Thoracic aorta (tissue), 2 donors: ENCODE measurements around the gene PRR19. TPM values are rescaled to one million over a fixed set of nuclear protein-coding genes. Genes with fewer than 3 reads are reported as not detected.
A peak's percentile ranks its signal among the peaks of the same experiment; 100 is the strongest.

Experiments used
- ATAC-seq: fragments of 150-250 bp; one replicate; pipeline ENCODE4 v1.8.0; 2017; ENCODE audit warnings: low read depth; ENCODE audit not compliant: insufficient number of reproducible peaks, low FRiP score
- DNase-seq: peaks from one replicate; pipeline ENCODE4 v3.0.0-alpha.2; 2020; ENCODE audit warnings: low spot score
- H3K27ac ChIP-seq, 2 donors: fragments of 200-600 bp; sonication (generic); 1 replicate in 1 of 2; 2 replicates in 1 of 2; pipeline ENCODE4 v1.5.1; 2016; ENCODE audit warnings: mild to moderate bottlenecking in 2 of 2, moderate library complexity in 2 of 2
- H3K27me3 ChIP-seq: fragments of 200-600 bp; sonication (generic); replicated peaks from 2 replicates; pipeline ENCODE4 v1.6.0; 2016; ENCODE audit warnings: mild to moderate bottlenecking; ENCODE audit not compliant: insufficient read depth
- H3K36me3 ChIP-seq: fragments of 200-600 bp; sonication (generic); one replicate; pipeline ENCODE4 v1.5.1; 2016
- H3K4me1 ChIP-seq, 2 donors: fragments of 200-600 bp; sonication (generic); 1 replicate in 1 of 2; 2 replicates in 1 of 2; pipeline versions ENCODE4 v1.5.1 to v1.6.0; 2016; ENCODE audit warnings: low read depth in 2 of 2, mild to moderate bottlenecking in 1 of 2; ENCODE audit not compliant: control insufficient read depth in 1 of 2
- H3K4me3 ChIP-seq: fragments of 200-600 bp; sonication (generic); 2 replicates; pipeline ENCODE4 v1.5.1; 2016; ENCODE audit warnings: mild to moderate bottlenecking
- H3K9me3 ChIP-seq: fragments of 200-600 bp; sonication (generic); 2 replicates; pipeline ENCODE4 v1.5.1; 2016
- total RNA-seq, 2 donors: library from RNA; depleted of rRNA; stranded (reverse); fragments of >200 nt; gene quantifications; one replicate each; pipeline versions ENCODE4 v1.1.0 to v1.2.3, GENCODE V29; 2016
- TF ChIP-seq, protein P1 (sequence below): fragments of 200-600 bp; sonication (generic); IDR thresholded peaks from one replicate; pipeline ENCODE4 v1.5.1; 2019; ENCODE audit warnings: antibody characterized with exemption

The PRR19 gene
- total RNA-seq, 2 donors from 2014 or later, result not detected

DNA sequence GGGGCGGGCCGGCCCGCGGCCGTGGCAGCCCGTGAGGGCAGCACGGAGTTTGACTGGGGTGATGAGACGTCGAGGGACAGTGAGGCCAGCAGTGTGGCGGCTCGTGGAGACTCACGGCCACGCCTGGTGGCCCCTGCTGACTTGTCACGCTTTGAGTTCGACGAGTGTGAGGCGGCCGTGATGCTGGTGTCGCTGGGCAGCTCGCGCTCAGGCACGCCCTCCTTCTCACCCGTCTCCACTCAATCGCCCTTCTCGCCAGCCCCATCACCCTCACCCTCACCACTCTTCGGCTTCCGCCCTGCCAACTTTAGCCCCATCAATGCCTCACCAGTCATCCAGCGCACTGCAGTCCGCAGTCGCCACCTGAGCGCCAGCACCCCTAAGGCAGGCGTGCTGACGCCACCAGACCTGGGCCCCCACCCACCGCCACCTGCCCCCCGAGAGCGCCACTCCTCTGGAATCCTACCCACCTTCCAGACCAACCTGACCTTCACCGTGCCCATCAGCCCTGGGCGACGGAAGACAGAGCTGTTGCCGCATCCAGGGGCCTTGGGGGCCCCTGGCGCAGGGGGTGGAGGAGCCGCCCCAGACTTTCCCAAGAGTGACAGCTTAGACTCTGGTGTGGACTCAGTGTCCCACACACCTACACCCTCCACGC is 28.4 kb upstream of the PRR19 start:
- Histone ChIP-seq H3K27me3 (no peaks in the 10 kb centered on the region), H3K27ac (no peak overlapping the region), H3K9me3 (no peaks in the 10 kb centered on the region), H3K4me3 (no peak overlapping the region), H3K36me3 (peaks cover 30% of the 10 kb centered on the region), H3K4me1 (peaks cover 44 to 77% of the 10 kb centered on the region in 2 donors)
- TF ChIP-seq, protein P1, sequence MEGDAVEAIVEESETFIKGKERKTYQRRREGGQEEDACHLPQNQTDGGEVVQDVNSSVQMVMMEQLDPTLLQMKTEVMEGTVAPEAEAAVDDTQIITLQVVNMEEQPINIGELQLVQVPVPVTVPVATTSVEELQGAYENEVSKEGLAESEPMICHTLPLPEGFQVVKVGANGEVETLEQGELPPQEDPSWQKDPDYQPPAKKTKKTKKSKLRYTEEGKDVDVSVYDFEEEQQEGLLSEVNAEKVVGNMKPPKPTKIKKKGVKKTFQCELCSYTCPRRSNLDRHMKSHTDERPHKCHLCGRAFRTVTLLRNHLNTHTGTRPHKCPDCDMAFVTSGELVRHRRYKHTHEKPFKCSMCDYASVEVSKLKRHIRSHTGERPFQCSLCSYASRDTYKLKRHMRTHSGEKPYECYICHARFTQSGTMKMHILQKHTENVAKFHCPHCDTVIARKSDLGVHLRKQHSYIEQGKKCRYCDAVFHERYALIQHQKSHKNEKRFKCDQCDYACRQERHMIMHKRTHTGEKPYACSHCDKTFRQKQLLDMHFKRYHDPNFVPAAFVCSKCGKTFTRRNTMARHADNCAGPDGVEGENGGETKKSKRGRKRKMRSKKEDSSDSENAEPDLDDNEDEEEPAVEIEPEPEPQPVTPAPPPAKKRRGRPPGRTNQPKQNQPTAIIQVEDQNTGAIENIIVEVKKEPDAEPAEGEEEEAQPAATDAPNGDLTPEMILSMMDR, result no peak
- ATAC-seq (no peak), DNase-seq (no peak)

DNA sequence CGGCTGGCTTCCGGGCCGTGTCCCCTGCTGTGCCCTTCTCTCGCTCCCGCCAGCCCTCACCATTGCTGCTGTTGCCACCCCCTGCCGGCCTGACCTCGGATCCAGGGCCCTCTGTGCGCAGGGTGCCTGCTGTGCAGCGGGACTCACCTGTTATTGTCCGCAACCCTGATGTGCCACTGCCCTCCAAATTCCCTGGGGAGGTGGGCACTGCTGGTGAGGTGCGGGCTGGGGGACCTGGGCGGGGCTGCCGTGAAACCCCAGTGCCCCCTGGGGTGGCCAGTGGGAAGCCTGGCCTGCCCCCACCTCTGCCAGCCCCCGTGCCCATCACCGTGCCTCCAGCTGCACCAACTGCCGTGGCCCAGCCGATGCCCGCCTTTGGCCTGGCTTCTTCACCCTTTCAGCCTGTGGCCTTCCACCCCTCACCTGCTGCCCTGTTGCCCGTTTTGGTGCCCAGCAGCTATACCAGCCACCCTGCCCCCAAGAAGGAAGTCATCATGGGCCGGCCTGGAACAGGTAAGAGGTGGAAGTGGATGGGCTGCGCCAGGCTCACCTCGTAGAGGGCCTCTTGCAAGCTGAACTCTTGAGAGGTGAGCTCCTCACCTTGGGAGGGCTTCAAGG is 27.8 kb upstream of the PRR19 start:
- TF ChIP-seq, protein P1, result no peak
- DNase-seq (no peak), ATAC-seq (no peak)
- Histone ChIP-seq H3K4me3 (no peak overlapping the region), H3K9me3 (no peaks in the 10 kb centered on the region), H3K27me3 (no peaks in the 10 kb centered on the region), H3K27ac (no peak overlapping the region), H3K4me1 (peaks cover 50 to 84% of the 10 kb centered on the region in 2 donors), H3K36me3 (peaks cover 30% of the 10 kb centered on the region)

DNA sequence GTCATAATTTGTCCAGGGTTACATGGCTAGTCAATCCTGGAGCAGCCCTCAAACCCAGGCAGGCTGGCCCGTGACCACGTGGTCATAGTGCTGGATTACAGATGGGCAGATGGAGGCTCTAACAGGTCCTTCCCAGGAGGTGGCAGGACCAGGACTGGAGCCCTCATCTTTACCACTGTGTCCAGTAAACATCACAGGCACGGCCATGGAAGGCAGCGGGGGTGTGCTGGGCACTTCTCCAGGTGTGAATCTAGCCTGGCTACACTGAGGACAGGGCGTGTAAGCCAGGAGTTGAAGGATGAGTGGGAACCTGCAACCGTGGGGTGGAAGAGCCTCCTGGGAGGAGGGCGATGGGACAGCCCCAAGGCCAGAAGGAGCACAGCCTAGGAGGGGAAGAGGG is 26.8 kb upstream of the PRR19 start:
- ATAC-seq, result no peak
- TF ChIP-seq, protein P1, result no peak
- DNase-seq, result no peak
- Histone ChIP-seq H3K4me1 (peaks cover 50 to 83% of the 10 kb centered on the region in 2 donors), H3K9me3 (no peaks in the 10 kb centered on the region), H3K36me3 (peaks cover 30% of the 10 kb centered on the region), H3K27me3 (no peaks in the 10 kb centered on the region), H3K27ac (peak overlapping the region; percentile 14 to 31), H3K4me3 (no peak overlapping the region)

DNA sequence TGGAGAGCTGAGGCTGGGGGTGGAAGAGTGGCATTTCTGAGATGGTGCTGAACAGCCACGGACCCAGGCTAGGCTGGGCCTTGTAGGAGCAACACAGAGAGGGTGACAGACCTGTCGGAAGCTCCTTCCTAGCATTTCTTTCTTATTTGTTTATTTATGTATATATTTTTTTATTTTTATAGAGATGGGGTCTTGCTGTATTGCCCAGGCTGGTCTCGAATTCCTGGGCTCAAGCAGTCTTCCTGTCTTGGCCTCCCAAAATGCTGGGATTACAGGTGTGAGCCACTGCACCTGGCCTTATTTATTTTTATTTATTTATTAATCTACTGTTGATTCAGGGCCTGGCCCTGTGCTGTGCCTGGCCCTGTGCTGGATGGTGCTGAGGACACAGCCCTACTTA is 26.4 kb upstream of the PRR19 start:
- DNase-seq (no peak), ATAC-seq (no peak)
- Histone ChIP-seq H3K36me3 (peaks cover 30% of the 10 kb centered on the region), H3K4me1 (peaks cover 49 to 79% of the 10 kb centered on the region in 2 donors), H3K4me3 (no peak overlapping the region), H3K27ac (peak overlapping the region; percentile 91 to 95), H3K9me3 (no peaks in the 10 kb centered on the region), H3K27me3 (no peaks in the 10 kb centered on the region)
- TF ChIP-seq, protein P1, result no peak

DNA sequence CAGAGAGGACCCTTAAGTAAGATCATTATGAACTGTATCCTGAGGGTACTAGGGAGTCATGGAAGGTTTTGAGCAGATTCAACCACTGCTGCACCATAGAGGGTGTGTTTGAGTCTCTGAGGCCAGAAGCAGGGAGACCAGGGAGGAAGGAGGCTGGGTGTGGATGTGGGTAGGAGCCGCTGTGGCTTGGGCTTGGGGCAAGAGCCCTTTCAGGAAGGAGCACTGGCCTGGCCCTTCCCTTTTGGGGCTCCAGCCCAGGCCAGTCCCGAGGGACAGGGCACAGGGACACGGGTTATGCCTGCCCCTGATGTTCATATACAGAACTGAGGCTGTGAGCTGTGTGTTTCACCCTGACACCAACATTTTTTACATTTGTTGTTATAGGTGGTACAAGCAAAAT is 25.6 kb upstream of the PRR19 start:
- ATAC-seq (no peak), DNase-seq (no peak)
- no peaks in the 10 kb centered on the region for H3K27me3 ChIP-seq
- H3K36me3 ChIP-seq, result peaks cover 30% of the 10 kb centered on the region
- TF ChIP-seq, protein P1, result no peak
- peaks cover 43 to 74% of the 10 kb centered on the region in 2 donors for H3K4me1 ChIP-seq
- no peak overlapping the region for H3K4me3 ChIP-seq
- H3K27ac ChIP-seq, result peak overlapping the region; percentile 91 to 95
- no peaks in the 10 kb centered on the region for H3K9me3 ChIP-seq
